Neuronal stem cell (in vitro differentiated cells): ENCODE measurements around the gene STN1.

Experiments used
- DNase-seq: peaks from one replicate; pipeline ENCODE4 v3.0.0-alpha.2; 2013; ENCODE audit warnings: low spot score
- H2AFZ ChIP-seq: one replicate; pipeline ENCODE4 v1.6.1; 2013; ENCODE audit warnings: mild to moderate bottlenecking, low read length, inconsistent platforms
- H2AK5ac ChIP-seq: 2 replicates; pipeline ENCODE4 v1.6.1; 2013; ENCODE audit warnings: low read depth, mild to moderate bottlenecking, inconsistent platforms, low read length, moderate library complexity, mixed read lengths
- H2BK120ac ChIP-seq: 2 replicates; pipeline ENCODE4 v1.6.1; 2013; ENCODE audit warnings: low read depth, mild to moderate bottlenecking, inconsistent platforms, low read length, moderate library complexity, mixed read lengths
- H2BK12ac ChIP-seq: one replicate; pipeline ENCODE4 v1.6.1; 2013; ENCODE audit warnings: low read length, inconsistent platforms
- H2BK15ac ChIP-seq: 2 replicates; pipeline ENCODE4 v1.6.1; 2013; ENCODE audit warnings: mild to moderate bottlenecking, low read length, inconsistent platforms, mixed read lengths
- H2BK5ac ChIP-seq: one replicate; pipeline ENCODE4 v1.6.1; 2013; ENCODE audit warnings: inconsistent platforms, mild to moderate bottlenecking, low read length, moderate library complexity
- H3K14ac ChIP-seq: one replicate; pipeline ENCODE4 v1.6.1; 2013; ENCODE audit warnings: low read length, inconsistent platforms
- H3K18ac ChIP-seq: 2 replicates; pipeline ENCODE4 v1.6.1; 2013; ENCODE audit warnings: low read length, inconsistent platforms
- H3K23ac ChIP-seq: 2 replicates; pipeline ENCODE4 v1.6.1; 2013; ENCODE audit warnings: low read depth, mild to moderate bottlenecking, mixed read lengths, low read length, inconsistent platforms; ENCODE audit not compliant: poor library complexity
- H3K27ac ChIP-seq: replicated peaks from 3 replicates; pipeline ENCODE4 v1.5.1; 2013; ENCODE audit warnings: low read length, inconsistent platforms
- H3K27me3 ChIP-seq, 3 experiments: 2 replicates each; pipeline ENCODE4 v1.6.1; 2013; ENCODE audit warnings: low read length in 3 of 3, mild to moderate bottlenecking in 2 of 3, inconsistent platforms in 1 of 3, low read depth in 1 of 3, mixed read lengths in 1 of 3, moderate library complexity in 1 of 3; ENCODE audit not compliant: control insufficient read depth in 3 of 3, insufficient read depth in 3 of 3
- H3K36me3 ChIP-seq, 2 donors: replicated peaks in 1 of 2; 2 replicates each; pipeline ENCODE4 v1.6.1; 2013; ENCODE audit warnings: low read length in 2 of 2; ENCODE audit not compliant: control insufficient read depth in 2 of 2, insufficient read depth in 2 of 2
- H3K4ac ChIP-seq: 2 replicates; pipeline ENCODE4 v1.6.1; 2013; ENCODE audit warnings: inconsistent platforms, mild to moderate bottlenecking, low read length, moderate library complexity
- H3K4me1 ChIP-seq, 2 donors: 1 replicate in 1 of 2; 2 replicates in 1 of 2; pipeline ENCODE4 v1.6.1; 2013; ENCODE audit warnings: low read length in 2 of 2, low read depth in 1 of 2; ENCODE audit not compliant: control insufficient read depth in 2 of 2, insufficient read depth in 1 of 2
- H3K4me2 ChIP-seq: one replicate; pipeline ENCODE4 v1.6.1; 2013; ENCODE audit warnings: mild to moderate bottlenecking, low read length, inconsistent platforms; ENCODE audit not compliant: insufficient read depth, poor library complexity, severe bottlenecking
- H3K4me3 ChIP-seq, 2 donors: 2 replicates each; pipeline ENCODE4 v1.5.1; 2013; ENCODE audit warnings: low read length in 2 of 2, mild to moderate bottlenecking in 2 of 2, inconsistent platforms in 1 of 2, moderate library complexity in 1 of 2
- H3K79me1 ChIP-seq: one replicate; pipeline ENCODE4 v1.6.1; 2013; ENCODE audit warnings: low read depth, mild to moderate bottlenecking, inconsistent platforms, low read length, moderate library complexity
- H3K9ac ChIP-seq: one replicate; pipeline ENCODE4 v1.6.1; 2013; ENCODE audit warnings: mild to moderate bottlenecking, low read depth, low read length, inconsistent platforms; ENCODE audit not compliant: poor library complexity
- H3K9me3 ChIP-seq, 2 donors: replicated peaks in 1 of 2; 2 replicates each; pipeline versions ENCODE3 to v1.6.1; 2013; ENCODE audit warnings: low read length in 2 of 2, mild to moderate bottlenecking in 2 of 2, inconsistent platforms in 1 of 2, low read depth in 1 of 2, mixed read lengths in 1 of 2, moderate library complexity in 1 of 2; ENCODE audit not compliant: control insufficient read depth in 2 of 2, insufficient read depth in 1 of 2
- H4K8ac ChIP-seq: one replicate; pipeline ENCODE4 v1.6.1; 2013; ENCODE audit warnings: low read depth, mild to moderate bottlenecking, inconsistent platforms, low read length, moderate library complexity
- H4K91ac ChIP-seq: one replicate; pipeline ENCODE4 v1.6.1; 2013; ENCODE audit warnings: low read length, low read depth, mild to moderate bottlenecking, inconsistent platforms; ENCODE audit not compliant: poor library complexity
- WGBS, 2 donors: extraction: QIAGEN DNeasy Blood & Tissue Kit; methylation state at CpG; one replicate each; pipeline ENCODE4 v1.1.7; 2013; ENCODE audit warnings: missing lambda C conversion rate in 2 of 2, mixed read lengths in 1 of 2; ENCODE audit not compliant: insufficient read length in 2 of 2, insufficient replicate concordance in 1 of 2; ENCODE audit errors: extremely low coverage in 2 of 2; 5-methylcytosine and 5-hydroxymethylcytosine counted together

Gene STN1

DNA sequence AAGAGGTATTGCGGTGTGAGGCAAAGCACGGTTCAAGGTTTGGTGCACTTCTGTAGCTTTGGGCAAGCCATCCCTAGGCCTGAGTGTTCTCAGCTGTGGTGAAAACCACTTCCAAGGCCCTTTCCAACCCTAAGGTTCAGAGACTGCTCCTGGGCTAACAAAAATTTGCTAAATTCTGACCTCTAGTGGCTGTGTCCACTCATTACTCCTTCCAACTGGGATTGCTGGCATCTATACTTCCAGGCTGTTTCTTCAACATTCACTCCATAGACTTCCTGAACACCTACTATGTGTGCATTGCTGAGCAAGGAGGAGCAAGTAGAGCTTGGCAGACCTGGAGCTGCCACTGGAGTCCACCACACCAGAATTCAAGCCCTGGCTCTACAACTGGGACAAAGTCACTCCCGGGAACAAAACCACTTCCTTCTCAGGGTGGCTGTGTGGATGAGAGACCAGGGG is 33.3 kb downstream of the STN1 start:
- H3K4ac ChIP-seq, result no peak overlapping the region
- WGBS, 2 donors, result no CpG with 5 or more reads among the region's 3 CpGs
- H2BK12ac ChIP-seq, result no peak overlapping the region
- H3K9ac ChIP-seq, result no peak overlapping the region
- H4K91ac ChIP-seq, result no peak overlapping the region
- H3K18ac ChIP-seq, result no peak overlapping the region
- no peaks in the 10 kb centered on the region for H3K9me3 ChIP-seq
- no peak overlapping the region for H2BK15ac ChIP-seq
- H3K36me3 ChIP-seq, result peaks cover 2 to 37% of the 10 kb centered on the region in 2 donors
- no peak overlapping the region for H3K4me2 ChIP-seq
- no peak overlapping the region for H2AK5ac ChIP-seq
- no peak overlapping the region for H2AFZ ChIP-seq
- peak; percentile 46 for DNase-seq
- no peak overlapping the region for H3K23ac ChIP-seq
- no peak overlapping the region for H2BK5ac ChIP-seq
- H4K8ac ChIP-seq, result no peak overlapping the region
- peaks cover 0 to 3% of the 10 kb centered on the region in 2 donors for H3K4me1 ChIP-seq
- no peaks in the 10 kb centered on the region for H3K79me1 ChIP-seq
- no peaks in the 10 kb centered on the region for H3K27me3 ChIP-seq
- H3K14ac ChIP-seq, result no peak overlapping the region
- H3K27ac ChIP-seq, result no peak overlapping the region
- H2BK120ac ChIP-seq, result no peak overlapping the region
- H3K4me3 ChIP-seq, result no peak overlapping the region

DNA sequence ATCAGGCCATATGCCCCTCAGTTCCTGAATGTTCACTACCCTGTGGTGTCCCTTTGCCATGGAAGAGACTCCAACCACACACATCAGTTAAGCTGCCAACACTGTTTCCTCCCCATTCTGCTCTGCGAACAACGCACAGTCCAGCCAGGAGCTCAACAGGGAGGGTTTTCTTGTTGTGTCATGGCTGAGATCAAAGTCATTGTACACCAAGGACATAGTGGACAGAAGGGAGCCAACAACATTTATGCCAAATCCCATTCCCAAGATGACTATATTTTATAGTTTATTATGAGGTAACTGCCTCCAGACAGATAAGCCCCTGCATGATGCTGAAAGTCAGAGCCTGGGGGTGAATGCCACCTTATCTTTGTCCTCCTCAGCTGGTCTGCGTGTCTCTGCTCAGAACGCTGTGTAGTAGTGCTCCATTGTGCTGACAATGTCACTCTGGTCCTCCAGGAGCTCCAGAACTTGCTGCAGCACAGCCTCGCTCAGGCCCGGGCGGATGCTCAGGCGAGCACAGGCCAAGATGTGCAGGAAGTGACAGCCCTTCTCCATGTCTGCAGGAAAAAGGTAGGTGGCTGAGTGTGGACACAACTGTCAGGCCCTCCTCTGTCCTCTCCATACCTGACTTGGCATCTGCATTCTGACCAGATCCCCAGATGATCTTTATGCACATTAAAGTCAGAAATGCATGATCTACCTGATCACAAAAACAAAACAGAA is 35.5 kb downstream of the STN1 start:
- H3K9me3 ChIP-seq, result no peaks in the 10 kb centered on the region
- no peak overlapping the region for H3K18ac ChIP-seq
- no peak overlapping the region for H3K23ac ChIP-seq
- H3K14ac ChIP-seq, result no peak overlapping the region
- no peak overlapping the region for H2BK120ac ChIP-seq
- no peak overlapping the region for H3K4ac ChIP-seq
- H3K79me1 ChIP-seq, result no peaks in the 10 kb centered on the region
- H3K27ac ChIP-seq, result no peak overlapping the region
- no peak overlapping the region for H3K4me3 ChIP-seq
- H3K27me3 ChIP-seq, result no peaks in the 10 kb centered on the region
- WGBS, 2 donors, result no CpG with 5 or more reads among the region's 8 CpGs
- no peak for DNase-seq
- H3K36me3 ChIP-seq, result peaks cover 2 to 36% of the 10 kb centered on the region in 2 donors
- H2BK15ac ChIP-seq, result no peak overlapping the region
- no peak overlapping the region for H3K4me2 ChIP-seq
- no peak overlapping the region for H3K9ac ChIP-seq
- no peak overlapping the region for H2BK12ac ChIP-seq
- H3K4me1 ChIP-seq, result no peaks in the 10 kb centered on the region
- H2BK5ac ChIP-seq, result no peak overlapping the region
- no peak overlapping the region for H4K91ac ChIP-seq
- H2AK5ac ChIP-seq, result no peak overlapping the region
- no peak overlapping the region for H2AFZ ChIP-seq
- H4K8ac ChIP-seq, result no peak overlapping the region

DNA sequence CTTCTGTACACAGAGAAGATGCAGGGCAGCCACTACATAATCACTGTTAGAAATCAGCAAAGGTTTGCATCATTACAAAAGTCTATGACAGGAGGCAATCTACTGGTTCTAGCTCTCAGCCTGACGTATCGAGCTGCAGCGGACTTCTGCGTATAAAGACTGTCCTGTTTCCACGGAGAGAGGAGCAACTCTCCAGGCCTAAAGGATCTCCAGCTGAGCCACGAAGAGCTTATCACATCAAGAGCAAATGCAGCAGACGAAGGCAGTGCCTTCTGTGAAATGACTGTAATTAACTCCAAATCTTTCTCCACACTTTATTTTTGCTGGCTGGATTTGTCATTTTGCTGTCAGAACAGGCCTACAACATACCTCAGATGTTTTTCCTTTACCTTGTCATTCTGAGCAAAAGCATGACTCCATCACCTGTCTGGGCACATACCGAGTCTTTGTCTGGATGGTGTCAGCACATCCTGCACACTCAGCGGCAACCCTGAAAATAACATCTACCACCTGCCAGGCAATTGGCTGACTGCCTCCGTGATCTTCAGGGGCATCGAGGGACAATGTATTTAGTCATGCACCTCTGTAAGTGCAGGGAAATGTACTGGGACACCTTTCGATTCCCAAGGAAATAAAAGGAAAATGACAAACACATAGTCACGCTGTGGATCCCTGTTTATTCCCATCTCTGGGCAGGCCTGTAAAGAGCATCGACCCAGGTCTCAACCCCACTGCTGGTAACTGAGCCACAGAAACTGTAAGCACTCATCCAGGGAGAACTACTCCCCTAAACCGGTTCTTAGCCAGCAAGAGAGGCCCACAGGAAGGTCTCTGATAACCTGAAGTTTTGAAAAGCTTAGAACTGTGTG is 36.3 kb downstream of the STN1 start:
- H2BK12ac ChIP-seq, result no peak overlapping the region
- no peaks in the 10 kb centered on the region for H3K9me3 ChIP-seq
- no peak overlapping the region for H2AK5ac ChIP-seq
- H3K27me3 ChIP-seq, result no peaks in the 10 kb centered on the region
- no CpG with 5 or more reads among the region's 15 CpGs for WGBS, 2 donors
- H2AFZ ChIP-seq, result no peak overlapping the region
- no peak overlapping the region for H3K9ac ChIP-seq
- no peaks in the 10 kb centered on the region for H3K4me1 ChIP-seq
- H2BK15ac ChIP-seq, result no peak overlapping the region
- H3K4me3 ChIP-seq, result no peak overlapping the region
- no peak overlapping the region for H3K27ac ChIP-seq
- no peak overlapping the region for H3K4ac ChIP-seq
- H3K18ac ChIP-seq, result no peak overlapping the region
- no peaks in the 10 kb centered on the region for H3K79me1 ChIP-seq
- DNase-seq, result no peak
- peaks cover 2 to 28% of the 10 kb centered on the region in 2 donors for H3K36me3 ChIP-seq
- no peak overlapping the region for H2BK120ac ChIP-seq
- H4K91ac ChIP-seq, result no peak overlapping the region
- H3K23ac ChIP-seq, result no peak overlapping the region
- H2BK5ac ChIP-seq, result no peak overlapping the region
- H3K14ac ChIP-seq, result no peak overlapping the region
- H4K8ac ChIP-seq, result no peak overlapping the region
- H3K4me2 ChIP-seq, result no peak overlapping the region

DNA sequence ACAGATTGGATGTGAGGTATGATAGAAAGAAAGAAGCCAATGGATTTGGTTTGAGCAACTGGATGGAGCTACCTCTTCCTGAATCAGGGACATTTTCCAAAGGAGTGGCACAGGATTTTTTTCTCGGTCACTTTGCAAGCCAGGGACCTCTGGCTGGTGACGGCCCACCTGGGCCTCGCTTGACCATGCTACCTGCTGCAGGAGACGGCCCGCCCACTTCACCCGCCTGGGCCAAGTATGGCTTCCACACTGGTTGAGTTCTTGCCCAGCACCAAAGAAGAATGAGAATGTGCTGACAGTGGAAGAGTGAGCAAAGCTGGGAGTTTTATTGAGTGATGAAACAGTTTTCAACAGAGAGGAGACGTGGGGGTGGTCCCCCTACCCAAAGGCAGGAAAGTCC is 38.2 kb downstream of the STN1 start:
- no peak overlapping the region for H3K4me2 ChIP-seq
- no peak overlapping the region for H3K4me3 ChIP-seq
- H3K27ac ChIP-seq, result no peak overlapping the region
- H3K9me3 ChIP-seq, result no peaks in the 10 kb centered on the region
- H3K18ac ChIP-seq, result no peak overlapping the region
- no peak overlapping the region for H2BK12ac ChIP-seq
- H3K23ac ChIP-seq, result no peak overlapping the region
- no CpG with 5 or more reads among the region's 7 CpGs for WGBS, 2 donors
- no peaks in the 10 kb centered on the region for H3K4me1 ChIP-seq
- H3K4ac ChIP-seq, result no peak overlapping the region
- H2BK5ac ChIP-seq, result no peak overlapping the region
- no peak overlapping the region for H3K9ac ChIP-seq
- no peak overlapping the region for H2BK15ac ChIP-seq
- H2AFZ ChIP-seq, result no peak overlapping the region
- no peak overlapping the region for H4K91ac ChIP-seq
- peaks cover 2 to 28% of the 10 kb centered on the region in 2 donors for H3K36me3 ChIP-seq
- no peak overlapping the region for H4K8ac ChIP-seq
- no peak overlapping the region for H2BK120ac ChIP-seq
- no peak overlapping the region for H3K14ac ChIP-seq
- no peak for DNase-seq
- no peaks in the 10 kb centered on the region for H3K27me3 ChIP-seq
- H3K79me1 ChIP-seq, result no peaks in the 10 kb centered on the region
- no peak overlapping the region for H2AK5ac ChIP-seq
